Prostate gland (tissue), 2 donors: Measurements from ENCODE around the gene KIF5A.

Source experiments
- POLR2A ChIP-seq: fragments of 450-650 bp; IDR thresholded peaks from one replicate; pipeline ENCODE4 v1.6.1; 2016; ENCODE audit warnings: antibody characterized with exemption, mild to moderate bottlenecking
- POLR2AphosphoS5 ChIP-seq: sonication (generic); formaldehyde crosslinking; IDR thresholded peaks from one replicate; pipeline ENCODE4 v1.6.1; 2017; ENCODE audit warnings: antibody characterized with exemption
- TF ChIP-seq, protein P1 (sequence below), 4 experiments: fragments of 200-600 bp in 2 of 4; fragments of 450-650 bp in 2 of 4; sonication (generic) in 2 of 4; IDR thresholded peaks; 1 replicate in 3 of 4; 2 replicates in 1 of 4; pipeline ENCODE4 v1.5.1; 2016 to 2019; ENCODE audit warnings: antibody characterized with exemption in 4 of 4, mild to moderate bottlenecking in 2 of 4, moderate library complexity in 2 of 4

DNA sequence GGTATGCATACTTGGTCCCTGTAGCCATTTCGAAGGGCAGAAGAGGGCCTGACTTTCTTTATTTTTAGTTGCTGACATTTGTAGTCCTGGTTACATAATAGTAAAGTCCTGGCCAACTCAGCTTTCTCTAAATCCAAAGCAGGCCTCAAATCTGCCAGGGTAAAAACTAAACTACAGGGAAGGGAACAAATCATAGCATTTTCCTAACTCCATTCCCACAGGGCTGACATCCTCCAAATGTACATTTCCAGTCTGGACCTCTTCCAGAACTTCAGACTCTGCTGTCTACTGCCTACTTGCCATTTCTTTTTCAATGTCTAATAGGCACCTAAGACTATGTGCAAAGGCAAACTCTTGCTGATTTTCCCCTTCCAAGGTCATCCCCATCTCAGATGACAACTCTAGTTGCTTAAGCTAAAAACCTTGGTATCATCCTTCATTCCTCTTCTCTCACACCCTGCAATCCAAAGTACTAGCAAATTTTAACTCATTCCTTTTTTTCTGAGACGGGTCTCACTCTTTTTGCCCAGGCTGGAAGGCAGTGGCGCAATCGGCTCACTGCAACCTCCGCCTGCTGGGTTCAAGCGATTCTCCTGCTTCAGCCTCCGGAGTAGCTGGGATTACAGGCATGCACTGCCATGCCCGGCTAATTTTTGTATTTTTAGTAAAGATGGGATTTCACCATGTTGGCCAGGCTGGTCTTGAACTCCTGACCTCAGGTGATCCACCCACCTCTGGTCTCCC lies 31.5 kb upstream of the KIF5A start:
- no peak for TF ChIP-seq POLR2A
- TF ChIP-seq, protein P1, sequence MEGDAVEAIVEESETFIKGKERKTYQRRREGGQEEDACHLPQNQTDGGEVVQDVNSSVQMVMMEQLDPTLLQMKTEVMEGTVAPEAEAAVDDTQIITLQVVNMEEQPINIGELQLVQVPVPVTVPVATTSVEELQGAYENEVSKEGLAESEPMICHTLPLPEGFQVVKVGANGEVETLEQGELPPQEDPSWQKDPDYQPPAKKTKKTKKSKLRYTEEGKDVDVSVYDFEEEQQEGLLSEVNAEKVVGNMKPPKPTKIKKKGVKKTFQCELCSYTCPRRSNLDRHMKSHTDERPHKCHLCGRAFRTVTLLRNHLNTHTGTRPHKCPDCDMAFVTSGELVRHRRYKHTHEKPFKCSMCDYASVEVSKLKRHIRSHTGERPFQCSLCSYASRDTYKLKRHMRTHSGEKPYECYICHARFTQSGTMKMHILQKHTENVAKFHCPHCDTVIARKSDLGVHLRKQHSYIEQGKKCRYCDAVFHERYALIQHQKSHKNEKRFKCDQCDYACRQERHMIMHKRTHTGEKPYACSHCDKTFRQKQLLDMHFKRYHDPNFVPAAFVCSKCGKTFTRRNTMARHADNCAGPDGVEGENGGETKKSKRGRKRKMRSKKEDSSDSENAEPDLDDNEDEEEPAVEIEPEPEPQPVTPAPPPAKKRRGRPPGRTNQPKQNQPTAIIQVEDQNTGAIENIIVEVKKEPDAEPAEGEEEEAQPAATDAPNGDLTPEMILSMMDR (IDR thresholded peaks at IDR 0.05), result no peak
- TF ChIP-seq POLR2AphosphoS5, result no peak
